ENCODE data around the gene ITPK1.
"Not testable (repeated sequence)": the region's sequence is repeated elsewhere in the genome, so short reads cannot be mapped to it uniquely, and the experiment has no call there.

The ITPK1 gene

GRCh38 chr14:93114713-93115068, 1.0 kb downstream of the ITPK1 start:
- no peak for DNase-seq
- Mint-ChIP-seq H3K36me3 (ENCODE audit: low read depth) (peaks cover 2% of the 10 kb centered on the region), H3K27me3 (no peaks in the 10 kb centered on the region), H3K4me3 (peak overlapping the region; percentile 86), H3K4me1 (ENCODE audit: low read depth) (peaks cover 34% of the 10 kb centered on the region), H3K27ac (peak overlapping the region; percentile 37), H3K9me3 (no peaks in the 10 kb centered on the region)

DNA sequence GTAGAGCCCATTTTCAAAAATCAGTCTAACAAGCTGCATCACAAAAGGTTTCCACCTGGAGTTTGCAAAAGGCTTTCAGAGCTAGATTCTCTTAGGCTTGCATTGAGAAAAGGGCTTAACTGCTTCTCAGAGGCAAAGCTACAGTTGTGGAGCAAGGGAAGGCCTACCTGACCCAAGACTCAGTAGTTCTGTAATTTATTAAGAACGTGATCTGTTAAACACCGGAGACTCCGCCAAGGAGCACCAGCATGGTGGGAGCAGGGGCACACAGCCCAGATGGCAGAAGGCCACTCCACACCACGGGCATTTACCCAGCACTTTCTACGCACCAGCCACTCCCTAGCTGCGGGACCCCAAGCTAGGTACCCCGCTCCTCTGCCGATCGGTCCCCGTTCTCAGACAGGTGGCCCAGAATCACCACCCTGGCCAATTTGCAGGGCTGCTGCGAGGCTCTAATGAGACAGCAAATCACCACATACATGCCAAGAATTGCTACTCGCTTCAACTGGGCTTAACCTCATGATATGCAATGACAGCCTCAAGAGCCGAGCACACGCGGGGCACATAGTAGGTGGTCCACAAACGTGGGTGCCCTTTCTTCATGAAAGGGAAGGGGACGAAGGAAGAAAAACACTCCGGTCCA, 1.5 kb downstream of the ITPK1 start:
- Mint-ChIP-seq H3K36me3 (ENCODE audit: low read depth) (peaks cover 2% of the 10 kb centered on the region), H3K9me3 (no peaks in the 10 kb centered on the region), H3K4me1 (ENCODE audit: low read depth) (peaks cover 36% of the 10 kb centered on the region), H3K4me3 (peak overlapping the region; percentile 86), H3K27ac (peak overlapping the region; percentile 37), H3K27me3 (no peaks in the 10 kb centered on the region)
- peak; percentile 41 for DNase-seq

DNA sequence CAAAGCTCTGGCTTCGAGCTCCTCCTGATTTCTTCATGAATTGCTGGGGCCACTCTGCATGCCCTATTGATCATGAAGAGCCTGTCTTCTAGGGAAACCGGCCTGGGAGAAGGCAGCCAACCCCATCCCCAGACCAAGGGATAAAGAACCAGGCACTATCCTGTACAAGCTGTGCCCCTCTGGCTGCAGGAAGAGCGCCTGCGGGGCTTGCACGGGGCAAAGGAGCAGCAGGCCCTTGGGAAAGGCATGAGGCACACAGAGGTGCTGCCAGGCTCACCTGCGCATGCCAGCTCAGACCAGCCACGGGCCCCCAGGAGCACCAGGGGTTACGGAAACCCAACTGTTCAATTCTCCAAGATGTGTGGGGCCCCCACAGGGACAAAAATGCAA, 2.1 kb downstream of the ITPK1 start:
- peak; percentile 45 for DNase-seq
- H3K4me3 Mint-ChIP-seq: peak overlapping the region; percentile 86
- H3K27ac Mint-ChIP-seq: peak overlapping the region; percentile 24
- no peaks in the 10 kb centered on the region for H3K27me3 Mint-ChIP-seq
- H3K4me1 Mint-ChIP-seq (ENCODE audit: low read depth): peaks cover 36% of the 10 kb centered on the region
- H3K36me3 Mint-ChIP-seq (ENCODE audit: low read depth): peaks cover 2% of the 10 kb centered on the region
- no peaks in the 10 kb centered on the region for H3K9me3 Mint-ChIP-seq

- peak; percentile 79 for DNase-seq
- Mint-ChIP-seq H3K36me3 (ENCODE audit: low read depth) (peaks cover 6% of the 10 kb centered on the region), H3K4me1 (ENCODE audit: low read depth) (peaks cover 36% of the 10 kb centered on the region)
These were observed 2.6 kb downstream of the ITPK1 start for GRCh38 chr14:93112891-93113677.

DNA sequence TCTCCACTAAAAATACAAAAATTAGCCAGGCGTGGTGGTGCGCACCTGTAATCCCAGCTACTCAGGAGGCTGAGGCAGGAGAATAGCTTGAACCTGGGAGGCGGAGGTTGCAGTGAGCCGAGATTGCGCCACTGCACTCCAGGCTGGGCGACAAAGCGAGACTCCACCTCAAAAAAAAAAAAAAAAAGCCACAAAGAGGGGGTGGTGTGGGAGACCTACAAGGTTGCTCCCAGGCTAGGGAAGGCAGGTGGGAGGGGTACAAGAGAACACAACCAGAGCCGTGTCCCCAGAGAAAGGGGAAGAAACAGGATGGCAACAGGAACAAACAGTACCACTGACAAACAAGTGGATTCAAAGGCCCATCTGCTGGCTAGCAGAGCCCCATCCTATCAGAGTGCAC, 4.2 kb downstream of the ITPK1 start:
- not testable (repeated sequence) for H3K9me3 Mint-ChIP-seq; H3K36me3 Mint-ChIP-seq (ENCODE audit: low read depth); H3K4me3 Mint-ChIP-seq; H3K27me3 Mint-ChIP-seq; DNase-seq; H3K27ac Mint-ChIP-seq
- peaks cover 37% of the 10 kb centered on the region for H3K4me1 Mint-ChIP-seq (ENCODE audit: low read depth)

More at GRCh38 chr14:93112891-93113677, 2.6 kb downstream of the ITPK1 start:
- H3K27ac Mint-ChIP-seq: peak overlapping the region; percentile 80
- H3K4me3 Mint-ChIP-seq: peak overlapping the region; percentile 86
- H3K27me3 Mint-ChIP-seq: no peaks in the 10 kb centered on the region
- H3K9me3 Mint-ChIP-seq: no peaks in the 10 kb centered on the region

GRCh38 chr14:93110856-93111419, 4.8 kb downstream of the ITPK1 start:
- no peaks in the 10 kb centered on the region for H3K27me3 Mint-ChIP-seq
- peaks cover 6% of the 10 kb centered on the region for H3K36me3 Mint-ChIP-seq (ENCODE audit: low read depth)
- H3K9me3 Mint-ChIP-seq: no peaks in the 10 kb centered on the region
- peaks cover 35% of the 10 kb centered on the region for H3K4me1 Mint-ChIP-seq (ENCODE audit: low read depth)
- no peak overlapping the region for H3K4me3 Mint-ChIP-seq
- DNase-seq: no peak
- no peak overlapping the region for H3K27ac Mint-ChIP-seq

DNA sequence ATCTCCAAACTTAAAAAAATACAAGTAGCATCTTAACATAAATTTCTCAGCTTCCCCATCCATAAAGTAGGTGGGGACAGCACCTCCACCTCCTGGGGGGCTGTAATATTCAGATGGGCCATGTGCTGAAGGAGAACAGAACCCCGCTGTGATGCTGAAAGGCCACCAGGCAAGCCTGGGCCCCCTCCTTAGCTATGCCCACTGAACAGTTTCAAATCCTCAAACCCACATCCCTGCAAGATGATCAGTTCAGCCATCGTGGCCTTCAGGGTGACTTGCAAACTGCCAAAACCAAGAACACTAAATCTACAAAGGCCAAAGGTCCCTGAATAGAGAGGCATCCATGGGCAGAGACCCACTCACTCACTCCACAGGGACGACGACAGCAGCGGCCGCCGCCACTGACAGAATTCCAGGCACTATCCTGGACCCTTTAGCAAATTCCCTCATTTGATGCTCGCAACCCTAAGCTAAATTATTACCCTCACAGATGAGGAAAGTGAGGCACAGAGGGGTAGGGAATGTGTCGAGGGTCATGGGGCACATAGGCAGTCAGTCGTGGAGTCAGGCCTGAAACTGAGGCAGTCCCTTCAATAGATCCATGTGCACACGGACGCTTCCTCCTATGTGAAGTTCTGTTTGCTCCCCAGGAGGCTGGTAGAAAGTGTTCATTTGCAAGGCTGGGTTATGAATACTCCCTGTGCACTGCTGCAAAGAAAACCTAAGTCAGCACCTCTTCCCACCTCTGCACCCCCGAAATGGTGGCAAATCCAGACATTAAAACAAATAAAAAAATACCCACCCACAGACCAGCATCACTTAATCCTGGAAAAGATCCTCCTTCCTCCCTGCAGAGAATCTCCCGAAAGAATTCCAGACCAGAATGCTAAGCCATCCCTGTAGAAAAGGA, 5.9 kb downstream of the ITPK1 start:
- DNase-seq: no peak
- H3K27me3 Mint-ChIP-seq: no peaks in the 10 kb centered on the region
- H3K27ac Mint-ChIP-seq: no peak overlapping the region
- H3K4me3 Mint-ChIP-seq: no peak overlapping the region
- H3K36me3 Mint-ChIP-seq (ENCODE audit: low read depth): peaks cover 4% of the 10 kb centered on the region
- H3K9me3 Mint-ChIP-seq: no peaks in the 10 kb centered on the region
- H3K4me1 Mint-ChIP-seq (ENCODE audit: low read depth): peaks cover 37% of the 10 kb centered on the region

DNA sequence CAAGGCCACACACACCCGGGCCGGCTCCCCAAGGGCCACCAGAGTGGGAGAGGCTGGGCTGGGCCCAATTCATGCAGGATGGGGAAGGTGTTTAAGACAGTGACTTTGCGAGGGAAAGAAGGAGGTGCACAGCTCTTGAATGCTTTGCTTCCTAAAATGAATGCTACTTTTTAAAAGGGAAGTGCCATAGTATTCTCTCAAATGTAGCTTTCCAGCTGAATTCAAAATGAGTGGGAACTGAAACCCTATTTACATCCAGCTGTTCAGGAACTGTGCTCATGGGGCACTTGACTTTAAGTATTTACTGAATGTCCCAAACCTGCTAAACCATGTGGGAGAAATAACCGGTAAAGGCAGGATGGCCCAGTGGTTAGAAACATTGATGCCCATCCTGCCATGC, 7.6 kb downstream of the ITPK1 start:
- Mint-ChIP-seq H3K9me3 (no peaks in the 10 kb centered on the region), H3K27ac (no peak overlapping the region), H3K27me3 (no peaks in the 10 kb centered on the region), H3K36me3 (ENCODE audit: low read depth) (peaks cover 4% of the 10 kb centered on the region), H3K4me1 (ENCODE audit: low read depth) (peaks cover 41% of the 10 kb centered on the region), H3K4me3 (no peak overlapping the region)
- no peak for DNase-seq

GRCh38 chr14:93107453-93107852, 8.3 kb downstream of the ITPK1 start:
- no peak overlapping the region for H3K27ac Mint-ChIP-seq
- H3K4me1 Mint-ChIP-seq (ENCODE audit: low read depth): peaks cover 35% of the 10 kb centered on the region

DNA sequence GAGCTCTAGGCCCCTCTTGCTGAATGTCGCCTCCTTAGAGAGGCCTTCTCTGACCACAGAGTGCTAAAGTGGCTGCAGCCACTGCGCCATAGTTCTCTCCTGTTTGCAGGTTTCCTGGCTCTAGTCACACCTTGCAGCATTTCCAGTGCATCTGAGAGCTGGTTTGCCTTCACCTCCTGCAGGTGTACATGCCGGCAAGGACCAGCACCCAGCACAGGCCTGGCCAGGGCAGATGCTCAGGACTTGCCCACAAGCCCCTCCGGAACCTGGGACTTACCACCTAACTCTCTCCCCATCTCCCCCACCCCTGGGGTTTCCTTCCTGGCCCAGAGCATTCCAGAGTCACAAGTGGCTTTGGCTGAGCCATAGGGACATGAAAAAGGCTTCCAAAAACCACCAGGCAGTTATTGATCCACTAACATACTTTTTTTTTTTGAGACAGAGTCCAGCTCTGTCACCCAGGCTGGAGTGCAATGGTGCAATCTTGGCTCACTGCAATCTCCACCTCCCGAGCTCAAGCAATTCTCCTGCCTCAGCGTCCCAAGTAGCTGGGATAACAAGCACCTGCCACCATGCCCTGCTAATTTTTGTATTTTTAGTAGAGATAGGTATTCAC, 9.1 kb downstream of the ITPK1 start:
- no peak for DNase-seq
- Mint-ChIP-seq H3K4me1 (ENCODE audit: low read depth) (peaks cover 33% of the 10 kb centered on the region), H3K27me3 (no peaks in the 10 kb centered on the region), H3K9me3 (no peaks in the 10 kb centered on the region), H3K36me3 (ENCODE audit: low read depth) (peaks cover 4% of the 10 kb centered on the region), H3K27ac (peak overlapping the region; percentile 44), H3K4me3 (no peak overlapping the region)

More at GRCh38 chr14:93107453-93107852, 8.3 kb downstream of the ITPK1 start:
- Mint-ChIP-seq H3K36me3 (ENCODE audit: low read depth) (peaks cover 4% of the 10 kb centered on the region), H3K4me3 (no peak overlapping the region), H3K27me3 (no peaks in the 10 kb centered on the region), H3K9me3 (no peaks in the 10 kb centered on the region)
- DNase-seq: no peak

DNA sequence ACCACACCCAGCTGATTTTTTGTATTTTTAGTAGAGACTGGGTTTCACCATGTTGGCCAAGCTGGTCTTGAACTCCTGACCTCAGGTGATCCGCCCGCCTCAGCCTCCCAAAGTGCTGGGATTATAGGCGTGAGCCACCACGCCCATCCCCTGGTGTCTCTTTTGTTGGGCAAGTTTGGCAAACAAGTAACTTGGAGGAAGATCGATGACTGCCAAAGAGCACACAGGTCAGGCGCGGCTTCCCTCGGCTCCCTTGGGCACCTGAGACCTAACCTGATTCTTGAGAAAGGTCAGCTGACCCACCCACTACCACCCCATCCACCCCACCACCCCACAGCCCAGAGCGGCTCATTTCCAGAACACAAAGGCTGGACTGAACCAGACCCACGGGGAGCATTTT, 9.9 kb downstream of the ITPK1 start:
- DNase-seq; H3K36me3 Mint-ChIP-seq (ENCODE audit: low read depth); H3K9me3 Mint-ChIP-seq; H3K4me3 Mint-ChIP-seq; H3K27me3 Mint-ChIP-seq: not testable (repeated sequence)
- Mint-ChIP-seq H3K4me1 (ENCODE audit: low read depth) (peaks cover 32% of the 10 kb centered on the region), H3K27ac (peak overlapping the region; percentile 22)

DNA sequence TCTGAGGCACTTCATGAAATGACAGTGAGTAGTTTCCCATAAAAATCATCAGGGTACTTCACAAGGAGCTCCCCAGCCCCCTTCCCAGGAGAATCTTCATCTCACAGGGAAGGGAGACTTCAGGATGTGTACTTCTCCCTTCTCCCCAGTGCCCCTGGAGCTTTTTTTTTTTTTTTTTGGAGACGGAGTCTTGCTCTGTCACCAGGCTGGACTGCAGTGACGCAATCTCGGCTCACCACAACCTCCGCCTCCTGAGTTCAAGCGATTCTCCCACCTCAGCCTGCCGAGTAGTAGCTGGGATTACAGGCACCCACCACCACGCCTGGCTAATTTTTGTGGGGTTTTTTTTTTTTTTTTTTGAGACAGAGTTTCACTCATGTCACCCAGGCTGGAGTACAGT, 10.4 kb downstream of the ITPK1 start:
- peaks cover 36% of the 10 kb centered on the region for H3K4me1 Mint-ChIP-seq (ENCODE audit: low read depth)
- peaks cover 4% of the 10 kb centered on the region for H3K36me3 Mint-ChIP-seq (ENCODE audit: low read depth)
- H3K27ac Mint-ChIP-seq: peak overlapping the region; percentile 91
- H3K4me3 Mint-ChIP-seq: no peak overlapping the region
- no peaks in the 10 kb centered on the region for H3K27me3 Mint-ChIP-seq
- H3K9me3 Mint-ChIP-seq: no peaks in the 10 kb centered on the region
- DNase-seq: no peak

DNA sequence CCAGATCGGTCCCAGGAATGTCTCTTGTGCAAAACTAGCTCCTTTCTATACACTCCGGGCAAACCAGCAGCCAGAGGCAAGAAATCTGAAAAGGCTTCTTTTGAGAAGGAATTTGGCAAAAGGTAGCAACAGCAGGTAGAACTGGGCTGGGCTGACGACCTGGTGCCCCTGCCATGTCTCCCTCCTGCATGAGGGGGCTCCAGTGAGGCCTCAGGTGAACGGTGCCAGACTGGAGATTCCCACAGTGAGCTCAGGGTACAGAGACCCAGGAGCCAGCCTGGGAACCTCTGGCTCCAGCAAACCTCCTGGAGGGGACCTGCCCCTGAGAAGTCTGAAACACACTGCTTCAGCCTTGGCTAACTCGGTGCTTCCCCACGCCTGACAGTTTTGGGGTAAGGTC, 10.8 kb downstream of the ITPK1 start:
- no peak overlapping the region for H3K4me3 Mint-ChIP-seq
- no peaks in the 10 kb centered on the region for H3K27me3 Mint-ChIP-seq
- H3K4me1 Mint-ChIP-seq (ENCODE audit: low read depth): peaks cover 35% of the 10 kb centered on the region
- peak overlapping the region; percentile 91 for H3K27ac Mint-ChIP-seq
- peaks cover 4% of the 10 kb centered on the region for H3K36me3 Mint-ChIP-seq (ENCODE audit: low read depth)
- no peak for DNase-seq
- no peaks in the 10 kb centered on the region for H3K9me3 Mint-ChIP-seq

Measured in activated T-cell treated with anti-CD3 and anti-CD28 coated beads, Interleukin-2, amount 50 U/mL, for 24 hours (primary cell).